Neural cell (in vitro differentiated cells): ENCODE data around the gene CDT1. TPM values are rescaled to one million over a fixed set of nuclear protein-coding genes. Genes with fewer than 3 reads are reported as not detected.

Experiments
- H2AFZ ChIP-seq: fragments of 200-600, 300-800 bp; sonication (generic), shearing (Covaris generic); 2 replicates; pipeline ENCODE4 v1.6.0; 2014; ENCODE audit warnings: low read depth, mild to moderate bottlenecking, antibody characterized with exemption, low read length, moderate library complexity
- H3F3A ChIP-seq: fragments of 200-600 bp; shearing (Covaris generic); 2 replicates; pipeline ENCODE4 v1.6.1; 2016; ENCODE audit warnings: mild to moderate bottlenecking, moderate library complexity, mixed read lengths, antibody characterized with exemption, low read length; ENCODE audit not compliant: insufficient read depth, poor library complexity, severe bottlenecking
- H3K27ac ChIP-seq: fragments of 200-600, 300-800 bp; sonication (generic), shearing (Covaris generic); 2 replicates; pipeline ENCODE4 v1.5.1; 2014; ENCODE audit warnings: mild to moderate bottlenecking, low read length, moderate library complexity
- H3K27me3 ChIP-seq: fragments of 300-800, 200-600 bp; sonication (generic), shearing (Covaris generic); 2 replicates; pipeline ENCODE4 v1.6.0; 2014; ENCODE audit warnings: mild to moderate bottlenecking, low read depth, low read length, moderate library complexity; ENCODE audit not compliant: insufficient read depth
- H3K36me3 ChIP-seq: fragments of 300-800, 200-600 bp; sonication (generic), shearing (Covaris generic); 2 replicates; pipeline ENCODE4 v1.5.1; 2014; ENCODE audit warnings: mild to moderate bottlenecking, antibody characterized with exemption, low read length, moderate library complexity; ENCODE audit not compliant: insufficient read depth
- H3K4me2 ChIP-seq: fragments of 300-800, 200-600 bp; sonication (generic), shearing (Covaris generic); 2 replicates; pipeline ENCODE4 v1.6.0; 2014; ENCODE audit warnings: mild to moderate bottlenecking, low read length
- H3K4me3 ChIP-seq: fragments of 300-800, 200-600 bp; sonication (generic), shearing (Covaris generic); 2 replicates; pipeline ENCODE4 v1.5.1; 2014; ENCODE audit warnings: mild to moderate bottlenecking, low read length, moderate library complexity
- H3K79me2 ChIP-seq: fragments of 200-600 bp; shearing (Covaris generic); replicated peaks from 2 replicates; pipeline ENCODE4 v1.6.0; 2014; ENCODE audit warnings: mild to moderate bottlenecking, low read length, moderate library complexity; ENCODE audit not compliant: insufficient read depth
- H3K9ac ChIP-seq: fragments of 300-800, 200-600 bp; sonication (generic), shearing (Covaris generic); 2 replicates; pipeline ENCODE4 v1.6.1; 2016; ENCODE audit warnings: mild to moderate bottlenecking, low read length, mixed read lengths
- H3K9me2 ChIP-seq: fragments of 200-600 bp; shearing (Covaris generic); 2 replicates; pipeline ENCODE4 v1.6.1; 2016; ENCODE audit warnings: mild to moderate bottlenecking, low read length, mixed read lengths; ENCODE audit not compliant: insufficient read depth
- H3K9me3 ChIP-seq: fragments of 200-600, 300-800 bp; sonication (generic), shearing (Covaris generic); 2 replicates; pipeline ENCODE4 v1.6.1; 2016; ENCODE audit warnings: mild to moderate bottlenecking, mixed run types, low read length, moderate library complexity, mixed read lengths
- H4K20me1 ChIP-seq: fragments of 200-600 bp; shearing (Covaris generic); 2 replicates; pipeline ENCODE4 v1.6.1; 2016; ENCODE audit warnings: mild to moderate bottlenecking, mixed run types; ENCODE audit not compliant: insufficient read depth
- EP300 ChIP-seq: fragments of 450-650 bp; conservative IDR thresholded peaks from 2 replicates; pipeline ENCODE4 v1.6.1; 2014; ENCODE audit warnings: antibody characterized with exemption, mild to moderate bottlenecking, moderate library complexity; ENCODE audit not compliant: poor library complexity, severe bottlenecking
- EZH2 ChIP-seq: fragments of 200-600, 300-800 bp; shearing (Covaris generic), sonication (generic); IDR thresholded peaks from 2 replicates; pipeline ENCODE4 v1.6.1; 2014; ENCODE audit warnings: antibody characterized with exemption, low read length, borderline replicate concordance, mild to moderate bottlenecking; ENCODE audit not compliant: insufficient read depth, poor library complexity, severe bottlenecking
- MXI1 ChIP-seq: fragments of 450-650 bp; conservative IDR thresholded peaks from 2 replicates; pipeline ENCODE4 v1.6.1; 2014; ENCODE audit warnings: antibody characterized with exemption, mild to moderate bottlenecking; ENCODE audit not compliant: poor library complexity, severe bottlenecking
- POLR2AphosphoS5 ChIP-seq: IDR thresholded peaks from 2 replicates; pipeline ENCODE4 v1.6.1; 2012
- RAD21 ChIP-seq: fragments of 450-650 bp; conservative IDR thresholded peaks from 2 replicates; pipeline ENCODE4 v1.6.1; 2014; ENCODE audit warnings: antibody characterized with exemption, mild to moderate bottlenecking, moderate library complexity
- REST ChIP-seq: IDR thresholded peaks from 2 replicates; pipeline ENCODE4 v1.6.1; 2012; ENCODE audit warnings: borderline replicate concordance
- SMC3 ChIP-seq: fragments of 450-650 bp; conservative IDR thresholded peaks from 2 replicates; pipeline ENCODE4 v1.6.1; 2014; ENCODE audit warnings: antibody characterized with exemption, mild to moderate bottlenecking, moderate library complexity; ENCODE audit not compliant: poor library complexity
- TAF1 ChIP-seq: IDR thresholded peaks from 2 replicates; pipeline ENCODE4 v1.6.1; 2012; ENCODE audit warnings: low read depth
- polyA plus RNA-seq: library from polyadenylated mRNA; depleted of rRNA; stranded (reverse); fragments of >200 nt; gene quantifications from 2 replicates; pipeline ENCODE4 v1.2.3, GENCODE V29; 2014
- TF ChIP-seq, protein P1 (sequence below): fragments of 450-650 bp; IDR thresholded peaks from 2 replicates; pipeline ENCODE4 v1.5.1; 2014; ENCODE audit warnings: antibody characterized with exemption, mild to moderate bottlenecking, moderate library complexity; ENCODE audit not compliant: poor library complexity, severe bottlenecking

CDT1 gene
- polyA plus RNA-seq, 1 donor from 2014 or later = 1.0 TPM

GRCh38 chr16:88811769-88812512 is 8.4 kb downstream of the CDT1 start, which contains the start of gene APRT:
APRT (minus strand) TSS chr16:88811928; CDS start chr16:88811899, 29 bp downstream.
- Histone ChIP-seq H3K9ac (peak within 1 kb of the TSS; percentile 78), H2AFZ (peak within 1 kb of the TSS; percentile 80), H3K9me2 (no peaks in the 10 kb centered on the region), H3K36me3 (no peaks in the 10 kb centered on the region), H3K4me2 (peak within 1 kb of the TSS; percentile 82), H3K27ac (peak within 1 kb of the TSS; percentile 79), H3F3A (no peaks in the 10 kb centered on the region), H3K9me3 (no peaks in the 10 kb centered on the region), H3K27me3 (no peaks in the 10 kb centered on the region), H3K4me3 (peak within 1 kb of the TSS; percentile 94), H4K20me1 (no peaks in the 10 kb centered on the region), H3K79me2 (no peaks in the 10 kb centered on the region)
- TF ChIP-seq RAD21 (no peak), EP300 (peak; percentile 37), TAF1 (no peak), MXI1 (peak; percentile 93), EZH2 (no peak), SMC3 (peak; percentile 33), POLR2AphosphoS5 (peak; percentile 70), REST (no peak)
- TF ChIP-seq, protein P1, sequence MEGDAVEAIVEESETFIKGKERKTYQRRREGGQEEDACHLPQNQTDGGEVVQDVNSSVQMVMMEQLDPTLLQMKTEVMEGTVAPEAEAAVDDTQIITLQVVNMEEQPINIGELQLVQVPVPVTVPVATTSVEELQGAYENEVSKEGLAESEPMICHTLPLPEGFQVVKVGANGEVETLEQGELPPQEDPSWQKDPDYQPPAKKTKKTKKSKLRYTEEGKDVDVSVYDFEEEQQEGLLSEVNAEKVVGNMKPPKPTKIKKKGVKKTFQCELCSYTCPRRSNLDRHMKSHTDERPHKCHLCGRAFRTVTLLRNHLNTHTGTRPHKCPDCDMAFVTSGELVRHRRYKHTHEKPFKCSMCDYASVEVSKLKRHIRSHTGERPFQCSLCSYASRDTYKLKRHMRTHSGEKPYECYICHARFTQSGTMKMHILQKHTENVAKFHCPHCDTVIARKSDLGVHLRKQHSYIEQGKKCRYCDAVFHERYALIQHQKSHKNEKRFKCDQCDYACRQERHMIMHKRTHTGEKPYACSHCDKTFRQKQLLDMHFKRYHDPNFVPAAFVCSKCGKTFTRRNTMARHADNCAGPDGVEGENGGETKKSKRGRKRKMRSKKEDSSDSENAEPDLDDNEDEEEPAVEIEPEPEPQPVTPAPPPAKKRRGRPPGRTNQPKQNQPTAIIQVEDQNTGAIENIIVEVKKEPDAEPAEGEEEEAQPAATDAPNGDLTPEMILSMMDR = peak; percentile 41

GRCh38 chr16:88812513-88813268 is 9.1 kb downstream of the CDT1 start:
- Histone ChIP-seq H3K36me3 (no peaks in the 10 kb centered on the region), H4K20me1 (no peaks in the 10 kb centered on the region), H3K27me3 (no peaks in the 10 kb centered on the region), H3K4me3 (peak overlapping the region; percentile 94), H3K9me2 (no peaks in the 10 kb centered on the region), H3K27ac (peak overlapping the region; percentile 79), H3F3A (no peaks in the 10 kb centered on the region), H3K79me2 (no peaks in the 10 kb centered on the region), H3K9ac (peak overlapping the region; percentile 78), H2AFZ (no peak overlapping the region), H3K9me3 (no peaks in the 10 kb centered on the region), H3K4me2 (no peak overlapping the region)
- TF ChIP-seq RAD21 = peak; percentile 2
- no peak for TF ChIP-seq POLR2AphosphoS5
- no peak for TF ChIP-seq TAF1
- TF ChIP-seq MXI1 = no peak
- TF ChIP-seq SMC3 = no peak
- TF ChIP-seq, protein P1 = no peak
